HepG2 (cell line): ENCODE measurements around the gene EIF4E1B. TPM values are rescaled to one million over a fixed set of nuclear protein-coding genes. Genes with fewer than 3 reads are reported as not detected.

Experiments
- ATF3 ChIP-seq: sonication (generic); formaldehyde crosslinking; IDR thresholded peaks from 2 replicates; pipeline ENCODE4 v1.4.0; 2020; ENCODE audit warnings: missing genetic modification reagents
- CEBPG ChIP-seq: IDR thresholded peaks from 2 replicates; pipeline ENCODE4 v1.6.1; 2016
- FLYWCH1 ChIP-seq: sonication (generic); formaldehyde crosslinking; IDR thresholded peaks from 2 replicates; pipeline ENCODE4 v1.8.1; 2023; ENCODE audit warnings: mild to moderate bottlenecking, missing genetic modification reagents
- FOXM1 ChIP-seq: sonication (generic); formaldehyde crosslinking; IDR thresholded peaks from 2 replicates; pipeline ENCODE4 v1.5.0; 2020; ENCODE audit warnings: missing genetic modification reagents
- HNF1B ChIP-seq: sonication (generic); formaldehyde crosslinking; IDR thresholded peaks from 2 replicates; pipeline ENCODE4 v1.5.1; 2020; ENCODE audit warnings: mild to moderate bottlenecking, moderate library complexity, missing genetic modification reagents
- IRF1 ChIP-seq: sonication (generic); formaldehyde crosslinking; IDR thresholded peaks from 2 replicates; pipeline ENCODE4 v1.4.0; 2020; ENCODE audit warnings: low read depth, mild to moderate bottlenecking, missing genetic modification reagents
- LRRFIP1 ChIP-seq: sonication (generic); formaldehyde crosslinking; conservative IDR thresholded peaks from 2 replicates; pipeline ENCODE4 v1.4.0; 2020; ENCODE audit warnings: missing genetic modification reagents
- ONECUT2 ChIP-seq: sonication (generic); formaldehyde crosslinking; IDR thresholded peaks from 2 replicates; pipeline ENCODE4 v1.4.0; 2020; ENCODE audit warnings: missing genetic modification reagents
- PAF1 ChIP-seq: IDR thresholded peaks from 2 replicates; pipeline ENCODE4 v1.6.1; 2016; ENCODE audit warnings: missing genetic modification reagents, missing compliant biosample characterization
- PAX8 ChIP-seq: sonication (generic); formaldehyde crosslinking; IDR thresholded peaks from 2 replicates; pipeline ENCODE4 v1.8.0; 2022; ENCODE audit warnings: mild to moderate bottlenecking, missing genetic modification reagents, borderline replicate concordance
- PHF5A ChIP-seq: IDR thresholded peaks from one replicate; pipeline ENCODE4 v1.6.1; 2018; ENCODE audit warnings: low read depth, missing genetic modification reagents; ENCODE audit not compliant: unreplicated experiment
- POLR2A ChIP-seq, 2 experiments: IDR thresholded peaks; 2 replicates each; pipeline ENCODE4 v1.6.1; 2011; ENCODE audit warnings: low read depth in 2 of 2, low read length in 2 of 2, mild to moderate bottlenecking in 1 of 2, moderate library complexity in 1 of 2; ENCODE audit not compliant: insufficient read depth in 1 of 2
- PRPF4 ChIP-seq: fragments of 200-400 bp; formaldehyde crosslinking; IDR thresholded peaks from 2 replicates; pipeline ENCODE4 v1.6.1; 2016; ENCODE audit warnings: low read length, low read depth; ENCODE audit not compliant: poor library complexity, severe bottlenecking
- SIN3B ChIP-seq: fragments of 150-350 bp; IDR thresholded peaks from 2 replicates; pipeline ENCODE4 v1.6.1; 2014; ENCODE audit warnings: low read length
- TFDP1 ChIP-seq: IDR thresholded peaks from 2 replicates; pipeline ENCODE4 v1.6.1; 2016; ENCODE audit warnings: missing compliant biosample characterization, missing genetic modification reagents, borderline replicate concordance
- TRIM24 ChIP-seq: sonication (generic); formaldehyde crosslinking; IDR thresholded peaks from 2 replicates; pipeline ENCODE4 v1.8.0; 2022; ENCODE audit warnings: mild to moderate bottlenecking, missing genetic modification reagents
- ZBTB25 ChIP-seq: IDR thresholded peaks from 2 replicates; pipeline ENCODE4 v1.6.1; 2018; ENCODE audit warnings: missing genetic modification reagents
- ZMYM2 ChIP-seq: sonication (generic); formaldehyde crosslinking; IDR thresholded peaks from 2 replicates; pipeline ENCODE4 v1.8.0; 2022; ENCODE audit warnings: mild to moderate bottlenecking, missing genetic modification reagents
- ZNF292 ChIP-seq: sonication (generic); formaldehyde crosslinking; IDR thresholded peaks from 2 replicates; pipeline ENCODE4 v1.8.1; 2022; ENCODE audit warnings: mild to moderate bottlenecking, low read depth, missing genetic modification reagents, borderline replicate concordance
- ZNF30 ChIP-seq: sonication (generic); formaldehyde crosslinking; IDR thresholded peaks from 2 replicates; pipeline ENCODE4 v1.5.0; 2020; ENCODE audit warnings: mild to moderate bottlenecking, missing genetic modification reagents
- ZNF552 ChIP-seq: sonication (generic); formaldehyde crosslinking; IDR thresholded peaks from 2 replicates; pipeline ENCODE4 v1.9.0; 2022; ENCODE audit warnings: missing genetic modification reagents, mild to moderate bottlenecking, borderline replicate concordance
- ZSCAN22 ChIP-seq: sonication (generic); formaldehyde crosslinking; IDR thresholded peaks from 2 replicates; pipeline ENCODE4 v1.4.0; 2020; ENCODE audit warnings: mild to moderate bottlenecking, missing genetic modification reagents
- polyA plus RNA-seq, 8 experiments: library from polyadenylated mRNA; depleted of rRNA in 3 of 8; stranded (reverse) in 7 of 8; unstranded in 1 of 8; fragments of >200 nt; fragmentation: Illumina TruSeq in 4 of 8; extraction: Trizol in 4 of 8; gene quantifications; 2 replicates each; pipeline versions ENCODE4 v1.2.1 to v1.2.3, GENCODE V29; 2011 to 2016; ENCODE audit warnings: low read depth in 4 of 8, missing spikeins in 1 of 8, mixed read lengths in 1 of 8; ENCODE audit not compliant: insufficient read depth in 1 of 8
- total RNA-seq, 5 experiments: library from RNA; depleted of rRNA; stranded (reverse); fragments of >200 nt; fragmentation: Illumina TruSeq; extraction: Trizol; gene quantifications; 2 replicates each; pipeline ENCODE4 v1.2.3, GENCODE V29; 2016; ENCODE audit warnings: low read depth in 1 of 5
- TF ChIP-seq, protein P1 (sequence below): fragments of 450-650 bp; IDR thresholded peaks from 2 replicates; pipeline ENCODE4 v1.6.1; 2016

EIF4E1B gene
- total and polyA plus RNA-seq, 2 of the 13 experiments (the other 11 are each of a cell fraction or from before 2014, with no cell fraction given) = not detected

DNA sequence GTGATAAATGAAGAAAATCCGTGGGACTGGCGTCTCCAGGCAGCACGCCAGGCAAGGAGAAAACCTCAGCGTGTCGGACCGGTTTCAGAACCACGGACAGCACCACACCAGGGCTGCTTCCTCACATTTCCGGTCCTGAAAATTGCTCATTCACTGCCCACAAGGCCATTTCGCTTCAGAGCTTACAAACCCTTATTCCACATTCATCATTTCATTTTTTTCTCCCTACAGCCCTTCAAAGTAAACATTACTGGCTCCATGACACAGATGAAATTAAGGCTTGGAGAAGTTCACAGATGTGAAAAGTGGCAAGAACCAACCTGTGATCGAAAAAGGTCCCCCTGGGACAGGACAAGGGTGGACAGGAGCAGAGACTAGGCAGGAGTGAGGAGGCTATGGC, 19.0 kb upstream of the EIF4E1B start (continued):
- TF ChIP-seq PRPF4 (no peak), TFDP1 (CRISPR knock-in tag) (peak; percentile 35; the same call in 1 of the 2 replicates), IRF1 (CRISPR knock-in tag) (no peak), LRRFIP1 (CRISPR knock-in tag) (no peak; the same call in 1 of the 2 replicates), PAX8 (CRISPR knock-in tag) (no peak), ZBTB25 (CRISPR knock-in tag) (peak; percentile 74), FOXM1 (CRISPR knock-in tag) (peak; percentile 56; the same call in 1 of the 2 replicates), ZNF292 (CRISPR knock-in tag) (no peak), ONECUT2 (CRISPR knock-in tag) (no peak), ZSCAN22 (CRISPR knock-in tag) (no peak), POLR2A (IDR thresholded peaks at IDR 0.05; ENCODE audit: insufficient read depth in 1 of 2, low read depth in 2 of 2, low read length in 2 of 2) (no peak), PAF1 (no peak), FLYWCH1 (CRISPR knock-in tag) (no peak), ZMYM2 (CRISPR knock-in tag) (no peak), CEBPG (CRISPR knock-in tag) (0 out of 2 replicates have a peak, but pooled peaks have one; percentile 14), ZNF552 (CRISPR knock-in tag) (no peak), HNF1B (no peak), PHF5A (CRISPR knock-in tag) (no peak), ZNF30 (CRISPR knock-in tag) (no peak), ATF3 (CRISPR knock-in tag) (peak; percentile 40; the same call in 1 of the 2 replicates), SIN3B (no peak), TRIM24 (CRISPR knock-in tag) (no peak)
- TF ChIP-seq, protein P1, sequence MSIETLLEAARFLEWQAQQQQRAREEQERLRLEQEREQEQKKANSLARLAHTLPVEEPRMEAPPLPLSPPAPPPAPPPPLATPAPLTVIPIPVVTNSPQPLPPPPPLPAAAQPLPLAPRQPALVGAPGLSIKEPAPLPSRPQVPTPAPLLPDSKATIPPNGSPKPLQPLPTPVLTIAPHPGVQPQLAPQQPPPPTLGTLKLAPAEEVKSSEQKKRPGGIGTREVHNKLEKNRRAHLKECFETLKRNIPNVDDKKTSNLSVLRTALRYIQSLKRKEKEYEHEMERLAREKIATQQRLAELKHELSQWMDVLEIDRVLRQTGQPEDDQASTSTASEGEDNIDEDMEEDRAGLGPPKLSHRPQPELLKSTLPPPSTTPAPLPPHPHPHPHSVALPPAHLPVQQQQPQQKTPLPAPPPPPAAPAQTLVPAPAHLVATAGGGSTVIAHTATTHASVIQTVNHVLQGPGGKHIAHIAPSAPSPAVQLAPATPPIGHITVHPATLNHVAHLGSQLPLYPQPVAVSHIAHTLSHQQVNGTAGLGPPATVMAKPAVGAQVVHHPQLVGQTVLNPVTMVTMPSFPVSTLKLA = no peak
